Measurements from ENCODE around the gene PARP8. TPM values are rescaled to one million over a fixed set of nuclear protein-coding genes. Genes with fewer than 3 reads are reported as not detected.

Gene PARP8
- total and polyA plus RNA-seq, 2 of the 8 experiments (the other 6 are each of a cell fraction or from before 2014, with no cell fraction given): 16.6 to 30.6 TPM

- Histone ChIP-seq H3K27ac (ENCODE audit: low read depth, low read length) (no peak overlapping the region), H3K36me3 (ENCODE audit: control insufficient read depth in 2 of 4, insufficient read depth in 4 of 4, low read length in 3 of 4) (peaks cover 0 to 7% (median 0%) of the 10 kb centered on the region in 4 experiments; a peak in 2 of 8 replicates), H3K4me1 (replicated peaks in 1 of 4; ENCODE audit: control insufficient read depth in 3 of 4, insufficient read depth in 4 of 4, low read length in 3 of 4) (no peaks in the 10 kb centered on the region), H2BK20ac (ENCODE audit: low read length) (no peak overlapping the region), H3K23ac (ENCODE audit: insufficient read length) (no peak overlapping the region), H2BK15ac (ENCODE audit: low read length) (no peak overlapping the region), H3K4ac (replicated peaks; ENCODE audit: insufficient read length, low read depth, low read length) (no peak overlapping the region), H2AK5ac (ENCODE audit: low read depth, low read length) (no peak overlapping the region), H2BK12ac (ENCODE audit: low read depth, low read length) (no peak overlapping the region), H3K9ac (replicated peaks in 1 of 4; ENCODE audit: extremely low read depth in 1 of 4, low read depth in 3 of 4, low read length in 3 of 4) (no peak overlapping the region), H3K9me3 (ENCODE audit: insufficient read depth in 2 of 2, low read depth in 1 of 2, low read length in 1 of 2) (no peaks in the 10 kb centered on the region), H2AFZ (ENCODE audit: low read length) (no peak overlapping the region), H3K23me2 (ENCODE audit: low read depth, low read length) (no peaks in the 10 kb centered on the region), H4K8ac (ENCODE audit: extremely low read depth, insufficient read depth, low read length) (no peak overlapping the region), H3K14ac (ENCODE audit: insufficient read length) (no peak overlapping the region), H3K4me3 (ENCODE audit: extremely low read depth in 1 of 4, insufficient read depth in 2 of 4, low read depth in 3 of 4, low read length in 4 of 4) (no peak overlapping the region), H2BK120ac (replicated peaks; ENCODE audit: low read depth, low read length) (no peak overlapping the region), H4K20me1 (replicated peaks in 1 of 2; ENCODE audit: control insufficient read depth in 1 of 2, insufficient read depth in 2 of 2, low read length in 2 of 2) (no peaks in the 10 kb centered on the region), H3K4me2 (ENCODE audit: insufficient read depth in 1 of 2, low read depth in 2 of 2, low read length in 2 of 2) (no peak overlapping the region), H4K91ac (replicated peaks; ENCODE audit: insufficient read length, low read length) (no peak overlapping the region), H3K56ac (replicated peaks; ENCODE audit: insufficient read length, low read depth, low read length) (no peak overlapping the region), H3K18ac (ENCODE audit: extremely low read depth, low read length) (no peak overlapping the region), H3K79me2 (ENCODE audit: control insufficient read depth in 1 of 2, insufficient read depth in 2 of 2, low read length in 2 of 2) (no peaks in the 10 kb centered on the region), H3K79me1 (ENCODE audit: low read depth, low read length) (no peaks in the 10 kb centered on the region), H4K5ac (ENCODE audit: insufficient read length, low read depth, low read length) (no peak overlapping the region), H2BK5ac (ENCODE audit: low read depth, low read length) (no peak overlapping the region), H3K27me3 (replicated peaks in 1 of 4; ENCODE audit: control insufficient read depth in 3 of 4, extremely low read depth in 1 of 4, insufficient read depth in 3 of 4, low read length in 3 of 4) (no peaks in the 10 kb centered on the region)
- FAIRE-seq (no peak), DNase-seq (ENCODE audit: low read depth in 1 of 2, low spot score in 2 of 2) (no peak)
- CTCF ChIA-PET (ENCODE audit: partially characterized antibody): no interaction called here
- POLR2A ChIA-PET (ENCODE audit: partially characterized antibody): no interaction called here
- TF ChIP-seq, protein P1, sequence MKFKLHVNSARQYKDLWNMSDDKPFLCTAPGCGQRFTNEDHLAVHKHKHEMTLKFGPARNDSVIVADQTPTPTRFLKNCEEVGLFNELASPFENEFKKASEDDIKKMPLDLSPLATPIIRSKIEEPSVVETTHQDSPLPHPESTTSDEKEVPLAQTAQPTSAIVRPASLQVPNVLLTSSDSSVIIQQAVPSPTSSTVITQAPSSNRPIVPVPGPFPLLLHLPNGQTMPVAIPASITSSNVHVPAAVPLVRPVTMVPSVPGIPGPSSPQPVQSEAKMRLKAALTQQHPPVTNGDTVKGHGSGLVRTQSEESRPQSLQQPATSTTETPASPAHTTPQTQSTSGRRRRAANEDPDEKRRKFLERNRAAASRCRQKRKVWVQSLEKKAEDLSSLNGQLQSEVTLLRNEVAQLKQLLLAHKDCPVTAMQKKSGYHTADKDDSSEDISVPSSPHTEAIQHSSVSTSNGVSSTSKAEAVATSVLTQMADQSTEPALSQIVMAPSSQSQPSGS (IDR thresholded peaks at IDR 0.05; ENCODE audit: low read length): no peak
- TF ChIP-seq SIRT6 (IDR thresholded peaks at IDR 0.05; ENCODE audit: low read length) (no peak), CBX5 (IDR thresholded peaks at IDR 0.05; ENCODE audit: low read depth, low read length) (no peak), MAFK (IDR thresholded peaks at IDR 0.05; ENCODE audit: low read depth, low read length) (no peak), TEAD4 (IDR thresholded peaks at IDR 0.05; ENCODE audit: low read depth, low read length) (no peak), ASH2L (IDR thresholded peaks at IDR 0.05; ENCODE audit: low read length) (no peak), JUN (IDR thresholded peaks at IDR 0.05; ENCODE audit: low read depth, low read length) (no peak), PHF8 (conservative IDR thresholded peaks at IDR 0.05; ENCODE audit: low read depth, low read length) (no peak), E2F6 (IDR thresholded peaks at IDR 0.05) (no peak), BRCA1 (IDR thresholded peaks at IDR 0.05; ENCODE audit: low read depth, low read length) (no peak)
- TF ChIP-seq, protein P2, sequence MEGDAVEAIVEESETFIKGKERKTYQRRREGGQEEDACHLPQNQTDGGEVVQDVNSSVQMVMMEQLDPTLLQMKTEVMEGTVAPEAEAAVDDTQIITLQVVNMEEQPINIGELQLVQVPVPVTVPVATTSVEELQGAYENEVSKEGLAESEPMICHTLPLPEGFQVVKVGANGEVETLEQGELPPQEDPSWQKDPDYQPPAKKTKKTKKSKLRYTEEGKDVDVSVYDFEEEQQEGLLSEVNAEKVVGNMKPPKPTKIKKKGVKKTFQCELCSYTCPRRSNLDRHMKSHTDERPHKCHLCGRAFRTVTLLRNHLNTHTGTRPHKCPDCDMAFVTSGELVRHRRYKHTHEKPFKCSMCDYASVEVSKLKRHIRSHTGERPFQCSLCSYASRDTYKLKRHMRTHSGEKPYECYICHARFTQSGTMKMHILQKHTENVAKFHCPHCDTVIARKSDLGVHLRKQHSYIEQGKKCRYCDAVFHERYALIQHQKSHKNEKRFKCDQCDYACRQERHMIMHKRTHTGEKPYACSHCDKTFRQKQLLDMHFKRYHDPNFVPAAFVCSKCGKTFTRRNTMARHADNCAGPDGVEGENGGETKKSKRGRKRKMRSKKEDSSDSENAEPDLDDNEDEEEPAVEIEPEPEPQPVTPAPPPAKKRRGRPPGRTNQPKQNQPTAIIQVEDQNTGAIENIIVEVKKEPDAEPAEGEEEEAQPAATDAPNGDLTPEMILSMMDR (IDR thresholded peaks at IDR 0.05; ENCODE audit: control extremely low read depth in 1 of 3, insufficient read depth in 1 of 3, low read depth in 1 of 3, low read length in 3 of 3): no peak
These were observed 176.7 kb downstream of the PARP8 start for GRCh38 chr5:50843091-50843490.

Data from H1 (cell line).